GM12891 (cell line): Measurements from ENCODE around the gene KEL.

ENCODE experiments used
- DNase-seq: peaks from one replicate; pipeline ENCODE4 v3.0.0; 2011; ENCODE audit warnings: low spot score; ENCODE audit not compliant: insufficient read length
- FAIRE-seq: peaks from 2 replicates; lab custom pipeline; 2011; peaks lifted over from hg19 to GRCh38; lab: Jason Lieb, UNC
- PAX5 ChIP-seq: IDR thresholded peaks from 2 replicates; pipeline ENCODE4 v1.6.1; 2011; ENCODE audit warnings: low read length, moderate library complexity, mild to moderate bottlenecking; ENCODE audit not compliant: insufficient read depth, severe bottlenecking
- POLR2A ChIP-seq: IDR thresholded peaks from 2 replicates; pipeline ENCODE4 v1.6.1; 2011; ENCODE audit warnings: low read depth, low read length, control low read depth
- POLR2AphosphoS5 ChIP-seq: IDR thresholded peaks from 2 replicates; pipeline ENCODE4 v1.6.1; 2011; ENCODE audit warnings: low read depth, low read length, control low read depth
- POU2F2 ChIP-seq: IDR thresholded peaks from 2 replicates; pipeline ENCODE4 v1.6.1; 2011; ENCODE audit warnings: low read depth, mild to moderate bottlenecking, control low read depth, low read length, moderate library complexity
- SPI1 ChIP-seq: IDR thresholded peaks from 2 replicates; pipeline ENCODE4 v1.6.1; 2011; ENCODE audit warnings: low read depth, low read length, control low read depth
- TAF1 ChIP-seq: IDR thresholded peaks from 2 replicates; pipeline ENCODE4 v1.6.1; 2011; ENCODE audit warnings: low read depth, low read length, control low read depth

The KEL gene

GRCh38 chr7:142933092-142933475 lies 29.1 kb downstream of the KEL start:
- TF ChIP-seq POU2F2 (no peak), SPI1 (no peak), PAX5 (no peak), POLR2AphosphoS5 (no peak), POLR2A (no peak), TAF1 (no peak)
- FAIRE-seq (no peak), DNase-seq (no peak)

- TF ChIP-seq SPI1 (no peak), POU2F2 (no peak), POLR2AphosphoS5 (no peak), PAX5 (no peak), POLR2A (no peak), TAF1 (no peak)
- no peak for DNase-seq
- no peak for FAIRE-seq
Measured at GRCh38 chr7:142932386-142933091, 29.6 kb downstream of the KEL start.

GRCh38 chr7:142930126-142930730 lies 31.9 kb downstream of the KEL start:
- DNase-seq (no peak), FAIRE-seq (no peak)
- no peak for TF ChIP-seq POLR2A
- TF ChIP-seq POU2F2: no peak
- no peak for TF ChIP-seq TAF1
- no peak for TF ChIP-seq POLR2AphosphoS5
- TF ChIP-seq PAX5: no peak
- no peak for TF ChIP-seq SPI1

DNA sequence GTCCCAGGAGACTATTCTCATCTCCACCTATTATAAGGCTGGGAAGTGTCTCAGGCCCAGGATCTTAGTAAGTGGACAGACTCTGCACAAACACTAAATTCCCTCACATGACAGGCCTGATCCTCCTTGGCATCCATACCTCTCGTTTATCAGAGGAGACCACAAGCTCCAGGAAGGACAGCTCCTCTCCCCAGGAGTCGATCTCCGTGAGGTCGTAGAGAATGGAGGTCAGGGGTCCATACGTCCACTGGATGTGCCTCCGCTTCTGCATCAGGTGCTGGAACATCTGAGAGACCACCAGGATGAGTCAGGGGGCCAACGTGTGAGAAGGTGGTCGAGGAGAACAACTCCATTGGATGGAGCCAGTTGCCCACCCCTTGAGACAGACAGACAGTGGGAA lies 34.2 kb downstream of the KEL start:
- no peak for DNase-seq
- no peak for TF ChIP-seq TAF1
- no peak for TF ChIP-seq SPI1
- TF ChIP-seq PAX5: no peak
- no peak for TF ChIP-seq POLR2A
- FAIRE-seq: no peak

GRCh38 chr7:142927085-142927745 lies 34.9 kb downstream of the KEL start:
- FAIRE-seq (no peak), DNase-seq (no peak)
- TF ChIP-seq PAX5: no peak
- no peak for TF ChIP-seq POLR2A
- TF ChIP-seq POU2F2: no peak
- TF ChIP-seq TAF1: no peak
- no peak for TF ChIP-seq POLR2AphosphoS5
- no peak for TF ChIP-seq SPI1

GRCh38 chr7:142925413-142925812 lies 36.8 kb downstream of the KEL start:
- FAIRE-seq (no peak), DNase-seq (no peak)
- TF ChIP-seq POU2F2: no peak
- no peak for TF ChIP-seq PAX5
- no peak for TF ChIP-seq SPI1
- TF ChIP-seq POLR2A: no peak
- TF ChIP-seq POLR2AphosphoS5: no peak
- no peak for TF ChIP-seq TAF1

DNA sequence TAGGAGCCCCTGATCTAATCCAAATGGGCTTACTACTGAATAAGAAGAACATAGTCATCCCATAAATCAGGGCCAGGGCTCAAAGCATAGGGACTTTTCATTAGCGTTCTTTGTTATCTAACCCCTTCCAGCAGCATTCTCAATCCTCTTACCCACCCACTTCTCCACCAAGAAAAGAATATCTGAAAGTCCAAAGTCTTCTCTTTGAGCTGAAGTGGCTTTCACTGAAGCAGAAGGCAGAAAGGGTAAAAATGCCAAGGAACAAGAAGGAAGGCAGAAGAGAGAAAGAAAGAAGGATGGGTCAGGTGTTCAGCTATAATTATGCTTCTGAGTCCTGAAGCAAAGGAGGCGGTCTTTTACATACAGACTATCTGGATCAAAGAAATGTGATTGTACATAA lies 38.8 kb downstream of the KEL start:
- no peak for TF ChIP-seq PAX5
- TF ChIP-seq POLR2A: no peak
- TF ChIP-seq POU2F2: no peak
- no peak for TF ChIP-seq POLR2AphosphoS5
- TF ChIP-seq TAF1: no peak
- DNase-seq (no peak), FAIRE-seq (no peak)

DNA sequence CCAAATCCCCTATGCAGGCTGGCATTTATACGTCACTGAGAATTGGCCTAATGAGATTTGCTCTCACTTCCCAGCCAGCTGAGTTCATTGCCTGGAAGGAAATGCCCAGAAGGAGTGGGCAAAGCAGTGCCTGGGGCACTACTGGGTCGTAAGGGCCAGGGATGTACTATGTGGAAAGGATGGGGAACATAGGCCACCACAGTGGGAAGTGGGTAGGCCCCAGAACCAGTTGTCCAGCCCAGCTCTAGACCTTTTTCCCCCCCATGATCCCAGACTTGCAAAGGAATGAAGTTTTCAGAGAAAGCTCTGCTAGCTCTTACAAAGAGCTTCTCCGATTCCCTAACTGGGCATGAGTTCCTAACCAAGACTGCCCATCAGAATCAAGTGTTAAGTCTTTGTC lies 42.5 kb downstream of the KEL start:
- FAIRE-seq: no peak
- TF ChIP-seq POLR2A: no peak
- no peak for TF ChIP-seq TAF1
- TF ChIP-seq POLR2AphosphoS5: no peak
- no peak for TF ChIP-seq SPI1
- no peak for TF ChIP-seq POU2F2
- no peak for TF ChIP-seq PAX5
- DNase-seq: no peak

DNA sequence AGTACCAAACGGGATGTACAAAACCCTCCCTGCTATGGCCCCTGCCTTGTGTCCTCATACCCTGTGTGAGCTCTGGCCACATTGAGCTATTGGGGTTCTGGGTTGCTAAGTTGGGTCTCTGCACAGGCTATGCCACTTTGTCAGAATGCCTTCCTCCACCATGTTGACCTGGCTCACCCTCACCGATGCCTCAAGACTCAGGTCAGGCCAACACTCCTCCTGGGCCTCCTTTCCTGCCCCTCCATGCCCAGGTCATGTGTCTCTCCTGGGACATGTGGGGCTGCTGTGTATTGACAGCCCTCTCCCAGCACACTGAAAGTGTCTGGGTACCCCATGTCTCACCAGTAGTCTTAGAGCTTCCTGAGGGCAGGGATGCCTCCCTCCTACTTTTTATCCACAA lies 43.3 kb downstream of the KEL start:
- no peak for FAIRE-seq
- TF ChIP-seq POLR2AphosphoS5 (no peak), SPI1 (no peak), PAX5 (no peak), POU2F2 (no peak), TAF1 (no peak), POLR2A (no peak)
- no peak for DNase-seq
